Esophagus muscularis mucosa (tissue), 3 donors: ENCODE results near the gene RAB14.

ENCODE experiments used
- POLR2AphosphoS5 ChIP-seq, 2 donors: sonication (generic); formaldehyde crosslinking; IDR thresholded peaks; one replicate each; pipeline ENCODE4 v1.6.1; 2017; ENCODE audit warnings: antibody characterized with exemption in 2 of 2
- TF ChIP-seq, protein P1 (sequence below), 3 experiments: fragments of 200-600 bp in 2 of 3; fragments of 450-650 bp in 1 of 3; sonication (generic) in 2 of 3; IDR thresholded peaks; one replicate each; pipeline ENCODE4 v1.5.1; 2017 to 2019; ENCODE audit warnings: antibody characterized with exemption in 3 of 3, mild to moderate bottlenecking in 2 of 3, moderate library complexity in 1 of 3

DNA sequence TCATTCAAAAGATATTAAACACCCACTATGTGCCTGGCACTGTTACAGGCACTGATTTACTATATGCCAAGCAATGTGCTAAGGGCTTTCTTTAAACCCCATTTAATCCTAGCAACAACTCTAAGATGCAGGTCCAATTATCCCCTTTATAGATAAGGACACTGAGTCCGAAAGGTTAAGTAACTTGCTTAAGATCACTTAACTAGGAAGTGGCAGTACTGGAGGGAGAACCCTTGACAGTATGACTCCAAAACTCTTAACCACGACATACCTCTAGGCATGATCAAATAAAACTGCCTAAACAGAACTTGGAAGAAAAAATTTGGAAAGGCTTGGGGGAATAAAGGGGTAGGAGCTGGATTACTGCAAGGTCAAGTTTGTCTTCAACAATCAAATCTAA is 1.7 kb downstream of the RAB14 start:
- TF ChIP-seq, protein P1, sequence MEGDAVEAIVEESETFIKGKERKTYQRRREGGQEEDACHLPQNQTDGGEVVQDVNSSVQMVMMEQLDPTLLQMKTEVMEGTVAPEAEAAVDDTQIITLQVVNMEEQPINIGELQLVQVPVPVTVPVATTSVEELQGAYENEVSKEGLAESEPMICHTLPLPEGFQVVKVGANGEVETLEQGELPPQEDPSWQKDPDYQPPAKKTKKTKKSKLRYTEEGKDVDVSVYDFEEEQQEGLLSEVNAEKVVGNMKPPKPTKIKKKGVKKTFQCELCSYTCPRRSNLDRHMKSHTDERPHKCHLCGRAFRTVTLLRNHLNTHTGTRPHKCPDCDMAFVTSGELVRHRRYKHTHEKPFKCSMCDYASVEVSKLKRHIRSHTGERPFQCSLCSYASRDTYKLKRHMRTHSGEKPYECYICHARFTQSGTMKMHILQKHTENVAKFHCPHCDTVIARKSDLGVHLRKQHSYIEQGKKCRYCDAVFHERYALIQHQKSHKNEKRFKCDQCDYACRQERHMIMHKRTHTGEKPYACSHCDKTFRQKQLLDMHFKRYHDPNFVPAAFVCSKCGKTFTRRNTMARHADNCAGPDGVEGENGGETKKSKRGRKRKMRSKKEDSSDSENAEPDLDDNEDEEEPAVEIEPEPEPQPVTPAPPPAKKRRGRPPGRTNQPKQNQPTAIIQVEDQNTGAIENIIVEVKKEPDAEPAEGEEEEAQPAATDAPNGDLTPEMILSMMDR (IDR thresholded peaks at IDR 0.05): no peak
- no peak for TF ChIP-seq POLR2AphosphoS5 (IDR thresholded peaks at IDR 0.05)
